GM19328 (cell line): ENCODE results near the gene TUBGCP6.
"Not testable (repeated sequence)": the region's sequence is repeated elsewhere in the genome, so short reads cannot be mapped to it uniquely, and the experiment has no call there.

Experiments
- ATAC-seq: cut with Tn5 transposase; IDR thresholded peaks from one replicate; pipeline ENCODE4 v1.9.1; 2021; ENCODE audit warnings: mild to moderate bottlenecking, moderate library complexity; ENCODE audit not compliant: unreplicated experiment

The TUBGCP6 gene

GRCh38 chr22:50280708-50281383 is 36.0 kb upstream of the TUBGCP6 start:
- no peak for ATAC-seq

- ATAC-seq = no peak
These were observed 35.3 kb upstream of the TUBGCP6 start for GRCh38 chr22:50280022-50280707.

- ATAC-seq = no peak
These were observed 34.3 kb upstream of the TUBGCP6 start for GRCh38 chr22:50278956-50279619.

GRCh38 chr22:50278461-50278860 is 33.6 kb upstream of the TUBGCP6 start:
- ATAC-seq = no peak

GRCh38 chr22:50277761-50278160 is 32.9 kb upstream of the TUBGCP6 start:
- no peak for ATAC-seq

GRCh38 chr22:50276143-50276542 is 31.3 kb upstream of the TUBGCP6 start:
- ATAC-seq = peak; percentile 59

GRCh38 chr22:50275181-50276055 is 30.6 kb upstream of the TUBGCP6 start:
- no peak for ATAC-seq

GRCh38 chr22:50274771-50275170 is 29.9 kb upstream of the TUBGCP6 start:
- no peak for ATAC-seq

GRCh38 chr22:50274311-50274710 is 29.5 kb upstream of the TUBGCP6 start:
- no peak for ATAC-seq

GRCh38 chr22:50273781-50274180 is 29.0 kb upstream of the TUBGCP6 start:
- ATAC-seq = not testable (repeated sequence)

GRCh38 chr22:50273352-50273751 is 28.5 kb upstream of the TUBGCP6 start:
- ATAC-seq = not testable (repeated sequence)

- no peak for ATAC-seq
These were observed 27.4 kb upstream of the TUBGCP6 start for GRCh38 chr22:50272044-50272802.

- ATAC-seq = no peak
These were observed 26.7 kb upstream of the TUBGCP6 start for GRCh38 chr22:50271519-50271970.

GRCh38 chr22:50270666-50271394 is 26.0 kb upstream of the TUBGCP6 start:
- ATAC-seq = no peak

- no peak for ATAC-seq
These were observed 25.3 kb upstream of the TUBGCP6 start, which contains the start of gene MAPK11 for GRCh38 chr22:50269970-50270665. Gene MAPK11, minus strand, starts transcription at chr22:50270380. Its CDS starts 88 bp downstream, at chr22:50270292.

GRCh38 chr22:50269573-50269969 is 24.7 kb upstream of the TUBGCP6 start:
- no peak for ATAC-seq

- no peak for ATAC-seq
These were observed 23.9 kb upstream of the TUBGCP6 start for GRCh38 chr22:50268655-50269113.

- ATAC-seq = no peak
These were observed 23.0 kb upstream of the TUBGCP6 start for GRCh38 chr22:50267591-50268390.
